Suprapubic skin (tissue), 4 donors: ENCODE measurements around the gene WLS. TPM values are rescaled to one million over a fixed set of nuclear protein-coding genes. Genes with fewer than 3 reads are reported as not detected.

Experiments
- DNase-seq, 2 donors: peaks; one replicate each; pipeline ENCODE4 v3.0.0-alpha.2; 2019; ENCODE audit warnings: low spot score in 2 of 2
- H3K27ac ChIP-seq: fragments of 200-600 bp; sonication (generic); one replicate; pipeline ENCODE4 v1.5.1; 2019
- H3K27me3 ChIP-seq: fragments of 200-600 bp; sonication (generic); one replicate; pipeline ENCODE4 v1.5.1; 2019
- H3K36me3 ChIP-seq: fragments of 200-600 bp; sonication (generic); one replicate; pipeline ENCODE4 v1.5.1; 2019
- H3K4me1 ChIP-seq: fragments of 200-600 bp; sonication (generic); one replicate; pipeline ENCODE4 v1.5.1; 2019
- H3K4me3 ChIP-seq: fragments of 200-600 bp; sonication (generic); one replicate; pipeline ENCODE4 v1.5.1; 2019; ENCODE audit warnings: mild to moderate bottlenecking
- H3K9me3 ChIP-seq: fragments of 200-600 bp; sonication (generic); one replicate; pipeline ENCODE4 v1.5.1; 2019
- CTCF ChIP-seq, 2 donors: fragments of 200-600 bp in 1 of 2; fragments of 450-650 bp in 1 of 2; sonication (generic) in 1 of 2; IDR thresholded peaks; one replicate each; pipeline ENCODE4 v1.5.1; 2016 to 2019; ENCODE audit warnings: antibody characterized with exemption in 2 of 2, mild to moderate bottlenecking in 1 of 2, moderate library complexity in 1 of 2
- EP300 ChIP-seq: sonication (generic); formaldehyde crosslinking; IDR thresholded peaks from one replicate; pipeline ENCODE4 v1.6.1; 2017; ENCODE audit warnings: antibody characterized with exemption
- POLR2A ChIP-seq, 2 donors: fragments of 450-650 bp; IDR thresholded peaks; one replicate each; pipeline ENCODE4 v1.6.1; 2017; ENCODE audit warnings: antibody characterized with exemption in 2 of 2, mild to moderate bottlenecking in 2 of 2, moderate library complexity in 2 of 2
- POLR2AphosphoS5 ChIP-seq, 3 donors: sonication (generic); formaldehyde crosslinking; IDR thresholded peaks; one replicate each; pipeline ENCODE4 v1.6.1; 2017; ENCODE audit warnings: antibody characterized with exemption in 3 of 3
- WGBS: methylation state at CpG from one replicate; pipeline ENCODE4 v1.1.5; 2018; 5-methylcytosine and 5-hydroxymethylcytosine counted together
- total RNA-seq, 4 donors: library from RNA; depleted of rRNA; stranded (reverse); fragments of >200 nt; gene quantifications; one replicate each; pipeline ENCODE4 v1.1.0, GENCODE V29; 2016

The WLS gene
- total RNA-seq, 4 donors from 2014 or later: 62.3 to 75.0 (median 70.0) TPM

- Histone ChIP-seq H3K9me3 (no peaks in the 10 kb centered on the region), H3K4me3 (no peak overlapping the region), H3K36me3 (no peaks in the 10 kb centered on the region), H3K27me3 (no peaks in the 10 kb centered on the region), H3K27ac (no peak overlapping the region), H3K4me1 (peaks cover 19% of the 10 kb centered on the region)
- WGBS: 98% methylated on average over 3 of the region's 3 CpGs
- TF ChIP-seq POLR2A (IDR thresholded peaks at IDR 0.05) (no peak), POLR2AphosphoS5 (IDR thresholded peaks at IDR 0.05) (no peak), CTCF (IDR thresholded peaks at IDR 0.05) (no peak), EP300 (no peak)
- no peak for DNase-seq
Observed at GRCh38 chr1:68113966-68114365, 118.4 kb downstream of the WLS start.

GRCh38 chr1:68112835-68113243 is 119.5 kb downstream of the WLS start:
- Histone ChIP-seq H3K27me3 (no peaks in the 10 kb centered on the region), H3K4me1 (peaks cover 19% of the 10 kb centered on the region), H3K9me3 (no peaks in the 10 kb centered on the region), H3K27ac (no peak overlapping the region), H3K4me3 (no peak overlapping the region), H3K36me3 (no peaks in the 10 kb centered on the region)
- TF ChIP-seq CTCF (IDR thresholded peaks at IDR 0.05): no peak
- no peak for TF ChIP-seq POLR2AphosphoS5 (IDR thresholded peaks at IDR 0.05)
- TF ChIP-seq POLR2A (IDR thresholded peaks at IDR 0.05): no peak
- no peak for TF ChIP-seq EP300
- WGBS: 25% methylated on average over 7 of the region's 7 CpGs
- no peak for DNase-seq

- no peak for TF ChIP-seq EP300
- TF ChIP-seq CTCF (IDR thresholded peaks at IDR 0.05): peak; percentile 25 to 56
- TF ChIP-seq POLR2A (IDR thresholded peaks at IDR 0.05): no peak
- DNase-seq: no peak
- H3K9me3 ChIP-seq: no peaks in the 10 kb centered on the region
- peaks cover 14% of the 10 kb centered on the region for H3K4me1 ChIP-seq
- no peaks in the 10 kb centered on the region for H3K27me3 ChIP-seq
- no peaks in the 10 kb centered on the region for H3K36me3 ChIP-seq
- WGBS: 39% methylated on average over 6 of the region's 7 CpGs
- no peak overlapping the region for H3K4me3 ChIP-seq
- no peak overlapping the region for H3K27ac ChIP-seq
Observed at GRCh38 chr1:68111519-68112436, 120.5 kb downstream of the WLS start.

- 63% methylated on average over 8 of the region's 8 CpGs for WGBS
- H3K4me1 ChIP-seq: peaks cover 12% of the 10 kb centered on the region
Observed at GRCh38 chr1:68107771-68108170, 124.6 kb downstream of the WLS start.

More at GRCh38 chr1:68107771-68108170, 124.6 kb downstream of the WLS start:
- H3K9me3 ChIP-seq: no peaks in the 10 kb centered on the region
- no peak for DNase-seq
- no peak overlapping the region for H3K27ac ChIP-seq
- H3K27me3 ChIP-seq: no peaks in the 10 kb centered on the region
- TF ChIP-seq EP300 (no peak), POLR2A (IDR thresholded peaks at IDR 0.05) (no peak), CTCF (IDR thresholded peaks at IDR 0.05) (no peak)
- H3K36me3 ChIP-seq: no peaks in the 10 kb centered on the region
- H3K4me3 ChIP-seq: no peak overlapping the region
